ENCODE results near the gene TMEM123.

TMEM123 gene

DNA sequence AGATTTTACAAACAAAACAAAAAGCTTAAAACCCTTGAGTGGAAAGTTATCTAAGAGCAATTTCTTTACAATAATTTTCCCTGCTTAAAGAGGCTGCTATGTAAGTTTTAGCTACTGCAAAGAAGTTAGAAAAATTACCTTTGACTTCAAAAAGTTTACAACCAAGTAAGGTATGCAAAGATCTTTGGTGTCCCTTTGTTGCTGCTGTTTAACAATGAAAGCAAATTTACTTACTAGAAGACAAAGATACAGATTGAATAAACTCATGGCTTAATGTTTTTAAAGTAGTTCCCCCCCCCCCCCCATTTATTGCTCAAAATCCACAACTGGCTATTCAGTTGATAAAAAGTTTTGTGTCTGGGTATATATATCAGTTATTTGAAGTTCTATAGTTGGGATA is 26.0 kb downstream of the TMEM123 start:
- no peak for DNase-seq (ENCODE audit: low read depth in 3 of 3, low spot score in 1 of 3)

DNA sequence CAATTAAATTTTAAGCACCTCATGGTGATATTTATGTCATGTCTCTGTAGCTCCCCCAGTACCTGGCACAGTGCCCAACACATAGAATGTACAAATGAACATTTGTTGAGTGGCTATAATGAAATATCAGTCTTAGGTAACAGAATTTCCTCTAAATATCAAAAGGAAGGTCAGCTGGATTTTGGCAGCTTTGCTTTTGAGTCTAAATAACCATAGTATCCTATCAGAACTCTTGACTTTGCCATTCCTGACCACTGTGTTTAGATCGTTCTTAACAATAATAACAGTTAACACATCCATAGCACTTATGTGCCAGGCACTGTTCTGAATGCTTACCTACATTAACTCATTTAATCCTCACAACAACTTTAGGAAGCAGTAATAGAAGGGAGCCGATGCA is 26.6 kb downstream of the TMEM123 start:
- no peak for DNase-seq (ENCODE audit: low read depth in 3 of 3, low spot score in 1 of 3)

GRCh38 chr11:102423936-102424335 is 28.6 kb downstream of the TMEM123 start:
- no peak for DNase-seq (ENCODE audit: low read depth in 3 of 3, low spot score in 1 of 3)

GRCh38 chr11:102422817-102423712 is 29.5 kb downstream of the TMEM123 start:
- no peak for DNase-seq (ENCODE audit: low read depth in 3 of 3, low spot score in 1 of 3)

- DNase-seq (ENCODE audit: low read depth in 3 of 3, low spot score in 1 of 3) = no peak
Measured at GRCh38 chr11:102421261-102421660, 31.3 kb downstream of the TMEM123 start.

DNA sequence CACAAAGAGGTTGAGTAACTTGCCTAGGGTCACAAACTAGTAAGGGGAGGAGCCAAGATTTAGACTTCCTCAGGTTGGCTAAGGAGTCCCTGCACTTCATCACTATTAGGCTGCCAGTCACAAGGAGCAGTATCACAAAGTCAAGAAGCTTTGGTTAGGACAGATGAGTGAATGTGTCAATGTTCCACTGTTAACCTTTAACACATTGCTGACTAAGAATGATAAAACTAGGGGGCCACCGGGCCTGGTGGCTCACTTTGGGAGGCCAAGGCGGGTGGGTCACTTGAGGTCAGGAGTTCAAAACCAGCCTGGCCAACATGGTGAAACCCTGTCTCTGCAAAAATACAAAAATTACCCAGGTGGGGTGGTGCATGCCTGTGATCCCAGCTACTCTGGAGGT is 32.0 kb downstream of the TMEM123 start:
- DNase-seq (ENCODE audit: low read depth in 3 of 3, low spot score in 1 of 3) = no peak

DNA sequence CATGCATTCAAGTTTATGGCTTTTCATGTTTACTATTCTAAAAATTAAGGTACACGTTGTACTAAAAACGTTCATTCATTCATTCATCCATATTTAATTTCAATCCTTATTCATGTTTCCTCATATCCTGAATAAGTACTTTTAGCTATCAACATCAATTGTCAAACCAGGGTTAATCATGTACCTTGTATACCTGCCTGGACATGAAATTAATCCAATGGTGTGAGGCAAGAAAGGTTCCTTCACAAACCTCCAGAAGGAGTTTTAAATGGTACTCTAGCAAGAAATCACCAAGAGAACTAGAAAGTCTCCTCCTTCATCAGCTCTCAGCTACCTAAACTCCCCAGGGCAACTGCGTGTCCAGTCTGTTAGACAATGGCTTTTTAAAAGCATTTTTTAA is 33.4 kb downstream of the TMEM123 start:
- no peak for DNase-seq (ENCODE audit: low read depth in 3 of 3, low spot score in 1 of 3)

- no peak for DNase-seq (ENCODE audit: low read depth in 3 of 3, low spot score in 1 of 3)
Measured at GRCh38 chr11:102416976-102417375, 35.6 kb downstream of the TMEM123 start.

DNA sequence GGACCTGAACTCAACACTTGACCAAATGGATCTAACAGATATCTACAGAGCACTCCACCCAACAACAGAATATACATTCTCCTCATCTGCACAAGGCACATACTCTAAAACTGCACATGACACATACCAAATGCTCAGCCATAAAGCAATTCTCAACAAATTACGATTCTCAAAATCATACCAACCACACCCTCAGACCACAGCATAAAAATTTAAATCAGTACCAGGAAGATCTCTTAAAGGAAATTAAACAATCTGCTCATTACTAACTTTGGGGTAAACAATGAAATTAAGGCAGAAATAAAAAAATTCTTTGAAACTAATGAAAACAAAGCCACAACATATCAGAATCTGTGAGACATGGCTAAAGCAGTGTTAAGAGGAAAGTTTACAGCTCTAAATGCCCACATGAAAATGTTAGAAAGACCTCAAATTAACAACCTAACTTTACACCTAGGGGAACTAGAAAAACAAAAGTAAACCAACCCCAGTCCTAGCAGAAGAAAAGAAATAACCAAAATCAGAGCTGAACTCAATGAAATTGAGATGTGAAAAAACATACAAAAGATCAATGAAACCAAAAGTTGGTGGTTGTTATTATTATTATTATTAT is 37.2 kb downstream of the TMEM123 start:
- DNase-seq (ENCODE audit: low read depth in 3 of 3, low spot score in 1 of 3) = no peak

GRCh38 chr11:102414559-102414958 is 38.0 kb downstream of the TMEM123 start:
- DNase-seq (ENCODE audit: low read depth in 3 of 3, low spot score in 1 of 3) = no peak

- DNase-seq (ENCODE audit: low read depth in 3 of 3, low spot score in 1 of 3) = no peak
Measured at GRCh38 chr11:102413497-102413896, 39.1 kb downstream of the TMEM123 start.

GRCh38 chr11:102411142-102411541 is 41.4 kb downstream of the TMEM123 start:
- no peak for DNase-seq (ENCODE audit: low read depth in 3 of 3, low spot score in 1 of 3)

DNA sequence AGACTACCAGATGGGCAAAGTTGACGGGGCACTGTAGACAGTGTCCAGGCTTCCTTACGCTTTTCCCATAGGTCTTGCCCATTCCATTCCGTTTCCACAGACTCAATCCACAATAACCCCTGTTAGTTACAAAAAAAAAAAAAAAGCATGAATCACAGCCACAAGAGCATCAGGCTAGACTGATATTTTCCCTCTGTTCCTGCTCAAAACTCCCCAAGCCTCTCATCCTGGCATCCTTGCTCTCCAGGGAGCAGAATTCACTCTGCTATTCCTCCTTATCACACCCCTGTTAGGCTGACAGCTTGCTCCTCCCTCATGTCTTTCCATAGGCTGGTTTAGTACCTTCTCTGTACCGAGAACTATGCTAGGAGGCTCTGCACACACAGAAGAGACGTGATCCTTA is 42.2 kb downstream of the TMEM123 start:
- no peak for DNase-seq (ENCODE audit: low read depth in 3 of 3, low spot score in 1 of 3)

GRCh38 chr11:102408339-102408738 is 44.2 kb downstream of the TMEM123 start:
- DNase-seq (ENCODE audit: low read depth in 3 of 3, low spot score in 1 of 3) = no peak

- DNase-seq (ENCODE audit: low read depth in 3 of 3, low spot score in 1 of 3) = no peak
Measured at GRCh38 chr11:102407901-102408300, 44.7 kb downstream of the TMEM123 start.

- no peak for DNase-seq (ENCODE audit: low read depth in 3 of 3, low spot score in 1 of 3)
Measured at GRCh38 chr11:102406099-102406498, 46.5 kb downstream of the TMEM123 start.

GRCh38 chr11:102405501-102405900 is 47.1 kb downstream of the TMEM123 start:
- no peak for DNase-seq (ENCODE audit: low read depth in 3 of 3, low spot score in 1 of 3)

GRCh38 chr11:102402548-102402947 is 50.0 kb downstream of the TMEM123 start:
- no peak for DNase-seq (ENCODE audit: low read depth in 3 of 3, low spot score in 1 of 3)

GRCh38 chr11:102401905-102402304 is 50.7 kb downstream of the TMEM123 start:
- no peak for DNase-seq (ENCODE audit: low read depth in 3 of 3, low spot score in 1 of 3)

- no peak for DNase-seq (ENCODE audit: low read depth in 3 of 3, low spot score in 1 of 3)
Measured at GRCh38 chr11:102400603-102401002, 52.0 kb downstream of the TMEM123 start.

DNA sequence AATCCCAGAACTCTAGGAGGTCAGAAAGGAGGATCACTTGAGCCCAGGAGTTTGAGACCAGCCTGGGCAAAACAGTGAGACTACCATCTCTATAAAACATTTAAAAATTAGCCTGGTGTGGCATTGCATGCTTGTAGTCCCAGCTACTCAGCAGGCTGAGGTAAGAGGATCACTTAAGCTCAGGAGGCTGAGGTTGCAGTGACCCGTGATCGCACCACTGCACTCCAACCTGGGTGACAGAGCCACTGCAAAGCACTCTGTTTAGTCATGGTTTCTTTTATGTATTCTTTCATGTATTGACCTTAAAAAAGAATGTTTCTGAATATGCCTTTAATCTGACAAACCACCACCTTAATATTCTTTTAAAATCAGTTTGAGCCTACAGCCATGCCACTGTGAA is 53.4 kb downstream of the TMEM123 start:
- no peak for DNase-seq (ENCODE audit: low read depth in 3 of 3, low spot score in 1 of 3)

DNA sequence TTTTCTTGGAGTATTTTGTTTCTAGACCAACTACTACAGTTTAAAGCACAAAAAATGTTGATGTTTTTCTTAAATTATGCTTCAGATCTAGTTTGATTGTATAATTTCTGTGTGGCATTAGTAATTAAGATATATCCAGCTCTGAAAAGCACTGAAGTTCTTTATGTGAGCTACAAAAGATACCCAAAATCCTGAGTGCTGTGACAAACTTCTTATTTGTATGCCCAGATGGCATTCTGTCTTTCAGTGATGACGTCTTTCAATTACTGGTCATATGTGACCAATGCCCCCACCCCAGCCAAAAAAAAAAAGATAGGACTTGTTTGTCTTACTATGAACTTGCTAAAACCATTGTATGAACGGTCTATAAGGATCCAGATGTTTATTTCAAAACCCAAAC is 54.3 kb downstream of the TMEM123 start:
- no peak for DNase-seq (ENCODE audit: low read depth in 3 of 3, low spot score in 1 of 3)

All from stimulated activated CD4-positive, alpha-beta T cell treated with anti-CD3 and anti-CD28 coated beads, TNF-alpha, amount 100 ng/mL, for 1 hour (primary cell).